Activated naive CD4-positive, alpha-beta T cell treated with anti-CD3 and anti-CD28 coated beads, Interleukin-2, amount 50 U/mL, for 24 hours (primary cell): Measurements from ENCODE around the gene TMEM106A.
A peak's percentile ranks its signal among the peaks of the same experiment; 100 is the strongest.
"Not testable (repeated sequence)": the region's sequence is repeated elsewhere in the genome, so short reads cannot be mapped to it uniquely, and the experiment has no call there.

Source experiments
- H3K27ac Mint-ChIP-seq: one replicate; pipeline ENCODE4 v1.8.0; 2021; ENCODE audit warnings: mild to moderate bottlenecking, mixed read lengths
- H3K27me3 Mint-ChIP-seq: one replicate; pipeline ENCODE4 v1.8.0; 2021; ENCODE audit warnings: mixed read lengths
- H3K36me3 Mint-ChIP-seq: one replicate; pipeline ENCODE4 v1.8.0; 2021; ENCODE audit warnings: mixed read lengths
- H3K4me1 Mint-ChIP-seq: one replicate; pipeline ENCODE4 v1.8.0; 2021; ENCODE audit warnings: mixed read lengths
- H3K4me3 Mint-ChIP-seq: one replicate; pipeline ENCODE4 v1.8.0; 2021; ENCODE audit warnings: mild to moderate bottlenecking, mixed read lengths
- H3K9me3 Mint-ChIP-seq: one replicate; pipeline ENCODE4 v1.8.0; 2021; ENCODE audit warnings: mixed read lengths

The TMEM106A gene

GRCh38 chr17:43228020-43228782 is 16.5 kb downstream of the TMEM106A start, which contains the start of gene CCDC200:
CCDC200 (minus strand) TSS chr17:43228623; CDS start chr17:43228554, 69 bp downstream.
- not testable (repeated sequence) for H3K4me3 Mint-ChIP-seq

GRCh38 chr17:43231205-43232020 is 19.7 kb downstream of the TMEM106A start:
- H3K4me1 Mint-ChIP-seq, H3K27me3 Mint-ChIP-seq, H3K36me3 Mint-ChIP-seq, H3K4me3 Mint-ChIP-seq, H3K9me3 Mint-ChIP-seq, H3K27ac Mint-ChIP-seq: not testable (repeated sequence)

More at GRCh38 chr17:43228020-43228782, 16.5 kb downstream of the TMEM106A start, which contains the start of gene CCDC200:
- H3K27ac Mint-ChIP-seq, H3K9me3 Mint-ChIP-seq, H3K36me3 Mint-ChIP-seq, H3K4me1 Mint-ChIP-seq, H3K27me3 Mint-ChIP-seq: not testable (repeated sequence)

DNA sequence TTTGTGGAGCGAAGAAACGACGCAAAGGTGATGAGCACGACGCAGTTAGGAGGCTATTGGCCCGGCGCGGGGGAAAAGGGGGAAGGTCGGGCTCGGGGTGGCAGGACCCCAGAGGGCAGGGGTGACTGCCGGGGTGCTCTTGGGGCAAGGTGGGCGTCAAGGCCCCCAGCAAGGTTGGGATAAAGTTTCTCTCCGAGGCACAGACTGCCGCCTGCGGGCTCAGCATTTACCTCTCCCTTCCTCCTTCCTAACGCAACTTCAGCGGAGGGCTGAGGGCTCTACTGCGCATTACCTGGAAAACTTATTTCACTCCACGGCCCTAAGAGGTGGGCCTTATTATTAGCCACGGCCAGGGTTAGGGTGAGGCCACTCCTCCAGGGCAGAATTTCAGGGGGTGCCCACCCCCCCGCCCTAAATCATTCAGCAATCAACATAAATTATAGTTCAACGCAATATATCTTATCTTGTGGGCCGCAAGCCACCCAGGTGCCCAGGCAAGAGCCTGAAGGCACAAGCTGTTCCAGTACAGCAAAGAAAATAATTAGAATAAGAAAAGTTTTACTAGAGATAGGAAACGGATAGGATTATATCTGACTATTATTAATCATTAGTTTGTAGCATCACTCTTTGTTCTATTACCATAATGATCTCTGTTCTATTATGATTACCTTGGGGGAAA is 20.5 kb downstream of the TMEM106A start:
- H3K27ac Mint-ChIP-seq, H3K27me3 Mint-ChIP-seq, H3K4me1 Mint-ChIP-seq, H3K36me3 Mint-ChIP-seq, H3K9me3 Mint-ChIP-seq: not testable (repeated sequence)
- H3K4me3 Mint-ChIP-seq = peak overlapping the region; percentile 2

DNA sequence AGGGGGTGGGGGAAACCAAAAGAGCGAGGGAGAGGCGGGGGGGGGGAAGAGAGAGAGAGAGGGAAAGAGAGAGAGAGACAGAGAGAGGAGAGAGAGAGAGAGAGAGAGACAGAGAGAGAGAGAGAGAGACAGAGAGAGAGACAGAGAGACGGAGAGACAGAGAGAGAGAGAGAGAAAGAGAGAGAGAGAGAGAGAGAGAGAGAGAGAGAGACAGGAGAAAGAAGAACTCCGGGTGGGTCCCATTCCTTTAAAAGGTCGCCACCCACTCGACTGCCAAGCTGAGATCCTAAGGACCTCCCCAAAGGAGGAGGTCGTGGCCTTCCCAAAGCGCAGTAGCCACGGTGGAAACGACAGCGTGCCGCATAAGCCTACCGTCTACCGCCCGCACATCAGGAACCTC is 21.6 kb downstream of the TMEM106A start:
- H3K36me3 Mint-ChIP-seq, H3K4me3 Mint-ChIP-seq, H3K27me3 Mint-ChIP-seq, H3K4me1 Mint-ChIP-seq, H3K9me3 Mint-ChIP-seq: not testable (repeated sequence)
- peak overlapping the region; percentile 55 for H3K27ac Mint-ChIP-seq

GRCh38 chr17:43233877-43234276 is 22.2 kb downstream of the TMEM106A start, which contains the start of gene RNU2-1:
RNU2-1 (minus strand) TSS chr17:43233977.
- H3K27me3 Mint-ChIP-seq, H3K4me3 Mint-ChIP-seq, H3K4me1 Mint-ChIP-seq, H3K36me3 Mint-ChIP-seq, H3K9me3 Mint-ChIP-seq: not testable (repeated sequence)
- peak within 1 kb of the TSS; percentile 55 for H3K27ac Mint-ChIP-seq

- H3K4me3 Mint-ChIP-seq, H3K9me3 Mint-ChIP-seq, H3K27ac Mint-ChIP-seq, H3K36me3 Mint-ChIP-seq, H3K27me3 Mint-ChIP-seq, H3K4me1 Mint-ChIP-seq: not testable (repeated sequence)
Measured at GRCh38 chr17:43239597-43239996, 27.9 kb downstream of the TMEM106A start.

- H3K4me3 Mint-ChIP-seq, H3K27ac Mint-ChIP-seq, H3K36me3 Mint-ChIP-seq, H3K4me1 Mint-ChIP-seq, H3K9me3 Mint-ChIP-seq, H3K27me3 Mint-ChIP-seq: not testable (repeated sequence)
Measured at GRCh38 chr17:43240596-43241352, 29.1 kb downstream of the TMEM106A start.

GRCh38 chr17:43246456-43246855 is 34.8 kb downstream of the TMEM106A start:
- H3K4me3 Mint-ChIP-seq, H3K36me3 Mint-ChIP-seq, H3K9me3 Mint-ChIP-seq, H3K27ac Mint-ChIP-seq, H3K27me3 Mint-ChIP-seq, H3K4me1 Mint-ChIP-seq: not testable (repeated sequence)
